GM21515 (cell line): Measurements from ENCODE around the gene SAA2.
"Not testable (repeated sequence)": the region's sequence is repeated elsewhere in the genome, so short reads cannot be mapped to it uniquely, and the experiment has no call there.

Experiments
- ATAC-seq: cut with Tn5 transposase; IDR thresholded peaks from one replicate; pipeline ENCODE4 v1.9.1; 2021; ENCODE audit not compliant: unreplicated experiment

Gene SAA2

DNA sequence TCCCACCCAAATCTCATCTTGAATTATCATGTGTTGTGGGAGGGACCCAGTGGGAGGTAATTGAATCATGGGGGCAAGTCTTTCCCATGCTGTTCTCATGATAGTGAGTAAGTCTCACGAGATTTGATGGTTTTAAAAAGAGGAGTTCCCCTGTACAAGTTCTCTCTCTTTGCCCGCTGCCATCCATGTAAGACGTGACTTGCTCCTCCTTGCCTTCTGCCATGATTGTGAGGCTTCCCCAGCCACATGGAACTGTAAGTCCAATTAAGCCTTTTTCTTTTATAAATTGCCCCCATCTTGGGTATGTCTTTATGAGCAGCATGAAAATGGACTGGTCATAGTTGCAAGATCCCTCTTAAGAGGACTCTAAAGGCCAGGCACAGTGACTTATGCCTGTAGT lies 50.7 kb downstream of the SAA2 start:
- ATAC-seq: not testable (repeated sequence)

DNA sequence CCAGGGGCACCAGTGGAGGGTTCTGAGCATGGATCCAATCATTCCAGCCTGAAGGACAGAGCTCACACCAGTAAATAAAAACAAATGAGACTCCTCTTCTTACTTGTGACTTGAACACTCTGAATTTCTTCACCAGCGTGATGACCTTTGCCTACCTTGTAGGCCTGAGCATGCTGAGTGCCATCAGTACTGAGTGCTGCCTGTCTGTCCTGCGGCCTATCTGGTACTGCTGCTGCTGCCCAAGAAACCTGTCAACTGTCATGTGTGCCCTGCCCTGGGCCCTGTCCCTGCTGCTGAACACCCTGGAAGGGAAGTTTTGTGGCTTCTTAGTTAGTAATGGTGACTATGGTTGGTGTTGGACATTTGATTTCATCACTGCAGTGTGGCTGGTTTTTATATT lies 51.9 kb downstream of the SAA2 start:
- no peak for ATAC-seq
